NCI-H128 (cell line): ENCODE data around the gene SBSN.

ENCODE experiments used
- DNase-seq: peaks from one replicate; lab custom pipeline; 2025; ENCODE audit not compliant: unreplicated experiment; lab: John Stamatoyannopoulos, UW

The SBSN gene

DNA sequence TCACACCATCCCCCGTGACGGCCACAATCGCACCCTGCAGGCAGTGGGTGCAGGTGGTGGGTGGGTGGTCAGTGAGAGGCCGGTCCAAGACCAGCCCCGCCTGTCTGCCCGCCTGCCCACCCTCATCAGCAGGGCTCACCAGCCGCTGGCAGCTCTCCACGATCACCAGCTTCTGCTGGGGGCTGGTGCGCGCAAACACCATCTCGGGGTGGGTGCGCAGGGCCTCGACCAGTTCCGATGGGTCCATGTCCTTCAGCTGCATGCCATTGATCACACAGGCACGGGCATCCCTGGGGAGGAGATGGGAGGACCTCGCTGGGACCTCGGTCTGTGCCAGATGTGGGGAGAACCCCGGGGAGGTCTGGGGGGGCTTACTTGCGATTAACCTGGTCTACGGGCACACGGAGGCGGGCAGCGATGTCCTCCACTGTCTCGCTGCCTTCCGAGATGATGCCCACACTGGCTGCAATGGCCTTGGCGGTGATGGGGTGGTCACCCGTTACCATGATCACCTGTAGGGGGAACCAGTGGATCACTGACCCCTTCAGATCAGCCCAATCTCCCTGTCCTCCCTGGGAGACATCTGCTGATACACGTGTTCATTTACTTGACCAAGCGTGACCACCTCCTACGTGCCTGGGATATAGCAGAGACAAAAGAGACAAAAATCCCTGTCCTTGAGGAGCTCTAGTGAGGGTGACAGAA, 27.3 kb upstream of the SBSN start:
- DNase-seq = no peak

DNA sequence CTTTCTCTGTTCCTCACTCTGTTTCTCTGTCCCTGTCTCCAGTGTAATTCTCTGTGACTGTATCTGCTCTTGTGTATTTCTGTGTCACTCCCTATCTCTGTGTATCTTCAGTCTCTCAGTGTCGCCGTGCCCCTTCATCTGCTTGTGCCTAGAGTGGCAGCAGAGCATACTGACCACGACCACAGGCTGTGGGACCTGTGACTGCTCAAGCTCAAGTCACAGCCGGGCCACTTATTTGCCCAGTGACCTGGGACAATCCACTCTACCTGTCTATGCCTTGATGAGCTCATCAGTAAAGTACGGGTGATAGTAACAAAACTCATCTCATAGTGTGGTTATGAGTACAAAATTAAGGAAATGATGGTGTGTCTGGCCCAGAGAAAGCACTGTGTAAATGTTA, 26.0 kb upstream of the SBSN start:
- DNase-seq = no peak

DNA sequence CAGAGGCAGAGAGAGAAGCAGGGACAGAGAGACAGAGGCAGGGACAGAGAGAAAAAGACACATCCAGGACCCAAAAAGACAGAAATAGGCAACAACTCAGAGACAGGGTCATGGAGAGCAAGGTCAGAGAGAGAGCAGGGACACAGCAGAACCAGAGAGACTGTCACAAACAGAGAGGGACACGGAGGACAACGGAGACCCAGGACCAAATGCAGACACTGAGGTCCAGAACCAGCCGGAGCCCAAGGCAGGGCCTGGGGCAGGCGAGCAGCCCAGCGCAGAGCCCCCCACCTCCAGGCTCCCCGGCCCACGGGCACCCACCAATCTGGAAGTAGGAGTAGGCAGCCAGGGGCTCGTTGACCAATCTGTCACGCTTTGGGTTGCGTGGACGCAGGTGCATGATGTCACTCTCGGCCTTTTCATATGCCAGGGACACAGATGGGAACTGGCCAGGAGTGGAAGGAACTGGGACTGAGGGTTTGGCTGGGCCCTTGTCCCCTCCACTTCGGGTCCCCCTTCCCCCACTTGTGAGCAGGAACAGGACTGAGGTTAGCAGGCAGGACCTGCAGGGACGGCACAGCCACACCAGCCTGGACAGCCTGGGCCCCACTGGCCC, 25.4 kb upstream of the SBSN start:
- no peak for DNase-seq

DNA sequence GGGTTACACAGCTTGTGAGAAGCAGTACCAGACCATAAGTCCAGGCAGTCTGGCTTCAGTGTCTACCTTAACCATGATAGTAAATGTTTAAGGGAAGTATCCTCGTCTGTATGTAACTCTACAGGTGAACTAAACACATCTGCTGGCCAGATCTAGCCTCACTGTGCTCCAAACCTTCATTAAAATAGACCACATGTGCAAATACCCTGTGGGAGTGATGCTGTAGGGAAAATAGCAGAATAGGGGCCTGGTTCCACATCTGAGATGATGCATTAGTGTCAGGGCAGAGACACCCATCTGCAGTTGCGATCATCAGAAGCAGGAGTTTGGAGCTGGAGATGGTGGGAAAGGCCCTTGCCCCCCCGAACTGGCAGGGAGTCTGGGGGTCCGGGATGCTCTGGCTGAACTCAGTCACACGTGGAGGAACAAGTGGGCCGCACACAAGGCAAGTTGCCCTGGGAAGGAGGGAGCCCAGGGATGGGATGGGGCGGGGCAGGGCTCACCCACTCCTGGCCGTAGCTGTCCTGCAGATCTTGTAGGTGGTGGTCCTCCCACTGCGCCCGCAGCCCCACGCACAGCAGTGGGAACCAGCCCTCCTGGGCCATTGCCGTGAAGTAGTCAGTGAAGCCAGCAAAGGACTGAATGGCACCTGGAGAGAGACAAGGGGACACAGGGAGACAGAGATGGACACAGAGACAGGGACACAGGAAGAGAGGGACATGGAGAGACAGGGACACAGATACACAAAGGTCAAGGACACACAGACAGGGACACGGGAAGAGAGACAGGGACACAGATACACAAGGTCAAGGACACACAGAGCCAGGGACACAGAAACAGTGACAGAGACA, 24.6 kb upstream of the SBSN start:
- DNase-seq = no peak

DNA sequence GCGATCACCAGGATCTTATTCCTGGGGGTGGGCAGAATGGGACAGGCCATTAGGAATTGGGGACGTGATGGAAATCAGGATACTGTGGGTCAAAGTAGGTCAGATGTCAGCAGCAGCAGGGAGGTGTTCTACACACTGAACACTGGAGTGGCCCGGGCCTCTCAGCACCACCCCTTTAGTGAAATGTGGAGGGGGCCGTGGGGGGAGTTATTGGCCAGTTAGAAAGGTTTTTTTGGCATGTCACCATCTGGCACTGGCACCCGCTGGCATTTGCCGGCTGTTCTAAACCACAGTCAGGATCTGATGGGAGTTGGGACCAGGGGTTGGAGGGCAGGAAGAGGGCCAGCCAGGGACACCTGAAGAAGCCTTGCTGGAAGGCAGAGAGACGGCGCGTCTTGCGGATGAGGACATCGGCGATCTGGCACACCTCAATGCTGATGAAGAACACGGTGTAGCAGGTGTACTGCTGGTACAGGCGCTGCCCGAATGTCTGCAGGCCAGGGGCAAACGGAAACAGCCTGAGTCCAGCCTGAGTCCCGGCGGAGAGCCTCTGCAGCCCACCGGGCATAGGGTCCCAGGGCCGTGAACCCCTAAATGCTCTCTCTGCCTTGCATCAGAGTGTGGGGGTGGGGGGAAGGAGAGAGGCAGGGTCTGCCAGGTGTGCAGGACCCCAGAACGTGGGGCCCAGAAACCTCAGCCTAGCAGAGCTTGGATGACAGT, 23.1 kb upstream of the SBSN start:
- no peak for DNase-seq

DNA sequence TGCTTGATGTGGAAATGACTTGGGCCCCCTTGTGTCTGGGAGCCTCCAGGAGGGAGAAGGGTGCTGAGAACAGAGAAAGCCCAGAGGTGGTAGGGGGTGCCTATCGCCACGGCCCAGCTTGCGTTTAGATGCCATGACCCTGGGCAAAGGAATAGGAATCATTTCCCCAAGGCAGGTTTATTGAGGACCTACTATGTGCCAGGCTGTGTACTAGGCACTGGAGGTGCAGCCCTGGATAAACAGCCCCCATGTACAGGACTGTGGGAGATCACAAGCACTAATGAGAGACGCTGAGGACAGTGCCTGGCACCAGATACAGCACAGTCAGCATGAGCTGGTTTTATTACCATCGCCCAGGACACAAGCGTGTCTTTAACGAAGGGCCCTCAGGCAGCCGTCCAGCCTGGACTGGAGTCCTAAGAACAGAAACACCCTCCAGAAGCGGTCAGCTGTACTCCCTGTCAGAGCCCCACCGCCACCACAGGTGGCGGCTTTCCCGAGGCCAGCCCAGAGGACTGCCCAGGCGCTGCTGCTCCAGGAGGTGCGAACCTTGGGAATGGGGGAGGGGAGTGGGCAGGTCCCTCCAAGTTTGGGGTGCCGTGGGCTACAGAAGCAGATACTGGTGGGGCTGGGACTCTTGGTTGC, 21.9 kb upstream of the SBSN start:
- DNase-seq = no peak

DNA sequence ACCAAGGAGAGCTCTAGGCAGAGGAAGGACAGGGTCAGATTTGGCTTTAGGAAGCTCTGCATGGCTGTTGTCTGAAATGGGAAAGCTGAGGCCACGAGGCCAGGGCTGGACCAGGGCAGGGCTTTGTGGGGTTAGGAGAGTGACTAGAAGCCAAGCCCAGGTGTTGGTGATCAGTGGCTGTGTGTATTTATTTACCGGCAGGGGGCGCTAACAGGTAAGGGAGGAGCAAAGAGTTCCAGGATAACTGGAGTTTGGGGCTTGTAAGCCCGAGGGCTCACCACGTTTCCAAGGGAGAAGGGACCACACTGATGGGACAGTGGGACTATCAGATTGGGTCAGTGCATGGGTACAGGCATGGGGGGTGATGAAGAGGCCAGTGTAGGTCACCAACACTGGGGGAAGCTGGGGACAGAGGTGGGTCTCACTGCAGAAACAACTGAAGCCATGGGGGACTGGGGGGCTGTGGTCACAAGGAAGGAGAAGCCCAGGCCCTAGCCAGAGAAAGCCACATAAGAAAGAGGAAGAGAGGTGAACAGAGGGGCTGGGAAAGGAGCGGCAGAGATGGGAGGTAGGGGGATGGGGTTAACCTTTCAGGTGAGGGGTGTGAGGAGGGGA, 21.2 kb upstream of the SBSN start:
- DNase-seq = peak; percentile 27

DNA sequence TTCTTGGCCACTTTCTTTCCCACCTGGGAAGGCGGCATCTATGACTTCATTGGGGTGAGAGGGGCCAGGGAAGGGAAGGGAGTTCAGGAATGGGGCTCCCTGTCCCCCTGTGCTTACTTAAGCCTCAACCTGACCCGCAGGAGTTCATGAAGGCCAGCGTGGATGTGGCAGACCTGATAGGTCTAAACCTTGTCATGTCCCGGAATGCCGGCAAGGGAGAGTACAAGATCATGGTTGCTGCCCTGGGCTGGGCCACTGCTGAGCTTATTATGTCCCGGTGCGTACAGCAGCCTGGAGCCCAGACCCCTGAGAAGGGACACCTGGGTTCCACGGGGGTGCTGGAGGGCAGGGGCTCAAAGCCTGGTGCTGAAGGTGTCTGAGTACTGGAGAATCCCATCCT, 18.4 kb upstream of the SBSN start:
- DNase-seq = no peak

DNA sequence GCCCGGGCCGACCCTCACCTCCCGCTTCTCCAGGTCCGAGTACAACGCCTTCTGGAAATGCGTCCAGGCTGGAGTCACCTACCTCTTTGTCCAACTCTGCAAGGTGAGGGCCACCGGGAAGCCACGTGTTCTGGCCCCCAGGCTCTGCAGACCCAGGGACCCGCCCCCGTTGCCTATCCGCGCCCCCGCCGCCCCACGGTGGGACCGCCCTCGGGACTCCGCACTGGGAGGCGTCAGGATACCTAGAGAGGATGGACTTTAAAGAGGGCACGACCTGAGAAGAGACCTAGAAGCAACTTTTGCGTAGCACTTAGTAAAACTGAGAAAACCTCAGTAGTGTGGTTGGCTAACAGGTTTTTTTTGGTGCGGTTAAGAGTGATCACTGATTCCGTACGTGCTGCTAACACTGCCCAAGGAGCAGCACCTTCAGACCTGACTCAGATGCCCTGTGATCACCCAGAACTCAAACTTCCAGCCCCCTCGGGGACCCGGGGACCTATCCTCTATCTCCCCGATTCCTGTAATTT, 17.8 kb upstream of the SBSN start:
- no peak for DNase-seq

DNA sequence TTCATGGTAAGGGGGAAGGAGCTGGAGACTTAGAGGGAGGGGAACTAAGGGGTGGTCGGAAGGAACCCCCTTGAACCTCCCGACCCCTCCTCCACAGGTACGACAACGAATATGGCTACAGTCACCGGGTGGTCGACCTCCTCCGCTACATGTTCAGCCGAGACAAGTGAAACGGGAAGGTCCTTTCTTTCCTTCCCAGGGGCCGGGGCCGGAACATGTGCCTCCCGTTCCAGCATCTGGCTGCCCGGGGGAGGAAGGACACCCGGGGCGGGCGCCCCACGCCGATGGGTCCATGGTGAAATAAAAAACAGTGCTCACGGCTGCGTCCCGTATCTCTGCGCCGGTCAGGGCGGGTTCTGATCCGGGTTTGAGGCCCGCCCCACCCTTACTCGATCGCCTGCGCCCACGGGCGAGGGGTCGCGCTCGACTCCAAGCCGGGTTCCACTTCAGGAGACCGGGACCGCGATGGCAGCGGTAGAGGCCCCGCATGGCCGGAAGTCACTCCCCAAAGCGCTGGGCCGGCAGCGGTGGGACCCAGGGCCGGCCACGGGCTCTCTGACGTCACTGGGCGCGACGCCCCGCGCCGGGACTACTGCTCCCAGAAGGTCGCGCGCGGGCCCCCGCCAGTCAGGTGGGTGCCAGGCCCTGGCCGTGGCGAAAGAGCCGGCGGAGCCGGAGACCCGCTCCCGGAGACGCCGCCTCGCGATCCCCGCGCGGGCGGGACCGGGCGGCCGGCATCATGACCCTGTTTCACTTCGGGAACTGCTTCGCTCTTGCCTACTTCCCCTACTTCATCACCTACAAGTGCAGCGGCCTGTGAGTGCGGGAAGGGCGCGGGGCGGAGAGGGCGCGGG, 17.1 kb upstream of the SBSN start, which contains the start of gene TMEM147:
Gene TMEM147 (plus strand): TSS at position 626 of the 854 bp plus-strand sequence. CDS start 114 bp downstream, at position 740.
- DNase-seq = peak; percentile 26

DNA sequence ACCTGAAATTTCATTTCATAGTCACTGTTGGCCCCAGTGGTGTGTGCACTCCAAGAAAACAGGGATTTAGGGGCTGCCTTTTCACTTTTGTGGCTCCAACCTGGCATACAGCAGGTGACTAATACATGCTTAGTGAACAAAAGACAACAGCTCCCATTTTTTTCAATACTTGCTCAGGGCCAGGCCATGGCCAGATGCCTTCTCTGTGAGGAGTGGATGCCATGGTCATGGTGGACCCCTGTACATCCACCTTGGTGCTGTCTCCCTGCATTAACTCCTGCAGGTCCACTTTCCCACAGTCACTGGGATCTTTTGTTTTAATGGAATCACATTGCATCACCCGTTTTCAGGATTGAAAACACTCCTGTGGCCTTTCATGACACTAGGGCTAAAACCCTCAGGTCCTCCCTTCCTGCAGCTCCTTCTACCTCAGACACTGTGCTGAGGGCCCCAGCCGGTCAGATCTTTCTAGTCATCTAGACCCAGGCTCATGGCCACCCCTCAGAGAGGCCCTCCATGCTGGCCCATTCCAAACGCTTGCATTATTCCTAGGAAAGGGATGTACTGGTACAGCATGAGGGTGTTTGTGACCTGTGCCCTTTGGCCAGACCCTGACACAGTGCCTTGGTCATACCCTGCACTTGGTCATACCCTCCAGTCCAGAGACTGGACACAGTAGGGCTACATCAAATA, 16.1 kb upstream of the SBSN start:
- no peak for DNase-seq

DNA sequence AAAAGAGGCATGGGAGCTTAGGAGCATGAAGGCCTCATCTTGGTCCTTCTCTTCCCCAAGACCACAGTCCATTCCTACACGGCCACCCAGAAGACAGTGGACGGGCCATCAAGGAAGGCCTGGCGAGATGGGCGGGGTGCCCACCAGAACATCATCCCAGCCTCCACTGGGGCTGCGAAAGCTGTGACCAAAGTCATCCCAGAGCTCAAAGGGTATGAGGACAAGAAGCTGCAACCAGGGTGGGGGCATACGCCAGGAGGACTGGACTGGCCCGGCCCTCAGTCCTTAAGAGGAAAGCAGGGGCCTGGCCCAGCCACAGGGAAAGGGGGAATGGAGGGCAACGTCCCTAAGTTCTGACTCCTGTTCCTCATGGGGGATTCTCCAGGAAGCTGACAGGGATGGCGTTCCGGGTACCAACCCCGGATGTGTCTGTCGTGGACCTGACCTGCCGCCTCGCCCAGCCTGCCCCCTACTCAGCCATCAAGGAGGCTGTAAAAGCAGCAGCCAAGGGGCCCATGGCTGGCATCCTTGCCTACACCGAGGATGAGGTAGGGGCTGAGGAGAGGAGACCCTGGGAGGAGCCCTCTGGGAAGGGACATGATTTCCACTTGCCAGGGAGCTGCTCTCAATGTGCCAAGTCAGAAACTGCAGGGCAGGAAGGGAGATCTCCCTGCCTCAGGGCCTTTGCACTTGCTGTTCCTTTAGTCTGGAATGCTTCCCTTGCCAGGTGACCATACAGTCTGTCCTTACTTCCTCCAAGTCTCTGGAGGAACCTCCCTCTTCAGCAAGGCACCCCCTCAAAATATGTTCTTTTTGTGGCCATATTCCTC, 15.4 kb upstream of the SBSN start:
- DNase-seq = no peak

DNA sequence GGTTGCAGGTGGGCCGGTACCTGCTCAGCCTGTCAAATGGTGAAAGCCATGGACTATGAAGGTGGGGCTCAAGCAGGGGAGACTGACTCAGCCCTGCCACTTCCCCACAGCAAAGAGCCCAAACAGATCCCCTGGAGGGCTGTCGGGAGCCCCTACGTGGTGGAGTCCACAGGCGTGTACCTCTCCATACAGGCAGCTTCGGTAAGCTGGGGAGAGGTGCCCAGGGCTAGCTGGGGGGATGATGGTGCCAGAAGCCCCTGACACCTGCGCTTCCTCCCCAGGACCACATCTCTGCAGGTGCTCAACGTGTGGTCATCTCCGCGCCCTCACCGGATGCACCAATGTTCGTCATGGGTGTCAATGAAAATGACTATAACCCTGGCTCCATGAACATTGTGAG, 14.1 kb upstream of the SBSN start:
- no peak for DNase-seq

DNA sequence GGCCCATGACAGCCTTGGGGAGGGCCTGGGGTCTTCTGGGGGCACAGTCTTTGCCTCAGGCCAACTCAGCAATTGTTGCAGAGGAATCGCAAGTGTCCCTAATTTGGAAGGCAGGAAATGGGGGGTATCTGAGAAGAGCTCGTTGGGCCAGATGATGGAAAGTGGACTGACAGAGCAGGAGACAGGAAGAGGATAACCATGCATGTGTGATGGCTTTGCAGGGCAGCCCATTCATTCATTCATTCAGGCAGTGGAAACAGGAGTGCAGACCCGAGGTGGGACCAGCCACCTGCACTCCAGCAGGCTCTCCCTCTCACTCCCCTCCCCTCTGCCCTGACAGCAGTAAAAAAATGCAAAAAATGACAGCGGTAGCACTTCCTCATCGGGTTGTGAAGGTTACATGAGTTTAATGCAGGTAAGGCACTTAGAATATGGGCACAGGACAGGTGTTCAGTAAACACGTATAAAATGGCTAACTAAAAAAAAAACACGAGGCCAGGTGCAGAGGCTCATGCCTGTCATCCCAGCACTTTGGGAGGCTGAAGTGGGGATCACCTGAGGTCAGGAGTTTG, 12.3 kb upstream of the SBSN start:
- no peak for DNase-seq

DNA sequence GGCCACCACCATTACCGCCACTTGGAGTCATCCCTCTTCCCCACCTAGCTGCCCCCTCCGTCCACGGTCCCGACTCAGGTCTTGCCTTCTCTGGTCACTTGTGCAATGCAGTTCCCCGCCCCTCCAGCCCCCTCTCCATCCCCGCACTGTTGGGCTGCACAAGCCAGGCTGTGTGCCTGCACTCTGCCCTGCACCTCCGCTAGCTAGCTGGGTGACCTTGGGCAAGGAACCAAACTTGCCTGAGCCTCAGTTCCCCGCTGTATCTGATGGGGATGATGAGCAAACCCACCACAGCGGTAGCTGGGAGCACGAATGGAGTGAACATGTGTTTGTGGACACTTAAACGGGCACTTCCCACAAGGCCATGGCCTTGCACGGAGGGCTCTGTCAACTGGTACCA, 11.7 kb upstream of the SBSN start:
- DNase-seq = no peak

DNA sequence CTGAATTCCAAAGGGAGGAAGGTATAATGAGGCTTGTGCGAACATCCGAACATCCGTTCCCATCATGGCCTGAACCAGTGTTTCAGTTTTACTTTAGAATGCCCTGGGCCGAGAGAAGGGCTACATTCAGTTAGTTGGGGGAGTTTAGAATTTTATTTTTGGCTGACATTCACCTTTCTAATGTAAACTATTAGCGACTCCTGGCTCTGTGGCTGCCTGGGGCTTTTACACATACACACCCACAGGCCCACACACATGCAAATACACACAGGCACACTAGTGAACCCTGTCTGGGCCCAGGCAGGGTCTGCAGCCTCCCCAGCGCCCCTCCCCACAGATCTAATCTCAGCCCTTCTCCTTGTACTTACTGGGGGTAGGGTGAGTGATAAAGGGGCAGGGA, 11.2 kb upstream of the SBSN start:
- no peak for DNase-seq

DNA sequence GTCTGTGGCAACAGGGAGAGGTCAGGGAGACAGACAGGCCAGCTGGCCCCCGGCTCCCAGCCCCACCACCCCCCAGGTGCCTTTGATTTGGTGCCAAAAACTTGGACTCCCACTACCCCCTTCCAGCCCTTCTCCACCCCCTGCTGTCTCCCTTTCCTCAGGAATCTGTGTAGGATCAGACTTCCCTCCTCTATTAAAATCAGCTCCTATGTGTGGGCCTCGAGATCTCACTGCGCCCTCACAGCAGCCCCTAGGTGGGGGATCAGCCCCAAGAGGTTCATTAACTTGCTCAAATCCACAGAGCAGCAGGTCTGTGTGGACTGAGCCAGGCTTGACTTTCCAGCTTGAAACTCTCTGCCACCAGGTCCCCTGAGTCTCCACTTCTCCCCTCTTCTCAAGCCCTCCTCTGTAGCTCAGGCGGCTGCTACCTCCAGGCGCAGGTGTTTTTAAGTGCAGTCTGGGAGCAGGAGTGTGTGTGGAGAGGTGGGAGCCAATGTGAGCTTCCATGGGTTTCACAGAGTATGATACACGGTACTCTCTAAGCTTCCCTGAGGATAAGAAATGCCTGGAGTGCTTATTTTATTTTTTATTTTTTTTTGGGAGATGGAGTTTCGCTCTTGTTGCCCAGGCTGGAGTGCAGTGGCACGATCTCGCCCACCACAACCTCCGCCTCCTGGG, 6.8 kb upstream of the SBSN start:
- DNase-seq = no peak
